HG02759 (cell line): ENCODE results near the gene ITFG1.
"Not testable (repeated sequence)": the region's sequence is repeated elsewhere in the genome, so short reads cannot be mapped to it uniquely, and the experiment has no call there.

Experiments
- ATAC-seq: cut with Tn5 transposase; IDR thresholded peaks from one replicate; pipeline ENCODE4 v1.9.1; 2021; ENCODE audit warnings: mild to moderate bottlenecking, moderate library complexity; ENCODE audit not compliant: unreplicated experiment

ITFG1 gene

DNA sequence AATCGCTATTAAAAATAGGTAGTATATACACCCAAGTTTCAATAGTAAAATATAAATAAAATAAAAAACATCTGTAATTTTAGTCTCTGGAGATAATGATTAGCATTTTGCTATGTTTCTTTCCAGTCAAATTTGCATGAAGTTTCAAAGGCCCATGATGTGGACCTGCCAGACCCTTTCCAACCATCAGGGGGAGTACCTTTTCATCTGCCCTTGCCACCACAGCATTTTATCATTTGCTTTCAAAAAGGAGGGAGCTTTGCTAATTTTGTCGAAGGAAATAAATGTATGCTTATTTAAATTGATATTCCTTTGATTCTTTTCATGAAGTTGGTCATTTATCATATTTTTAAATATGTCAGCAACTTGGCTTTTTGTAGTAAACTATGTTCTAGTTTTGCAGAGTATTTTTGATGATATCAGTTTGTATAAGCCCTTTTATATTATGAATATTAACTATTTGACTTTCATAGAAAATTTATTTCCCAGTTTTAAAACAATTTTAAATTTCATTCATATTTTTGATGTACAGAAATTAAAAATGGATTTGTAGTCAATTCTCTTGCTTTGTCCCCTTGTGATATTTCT, 201.9 kb downstream of the ITFG1 start:
- no peak for ATAC-seq

DNA sequence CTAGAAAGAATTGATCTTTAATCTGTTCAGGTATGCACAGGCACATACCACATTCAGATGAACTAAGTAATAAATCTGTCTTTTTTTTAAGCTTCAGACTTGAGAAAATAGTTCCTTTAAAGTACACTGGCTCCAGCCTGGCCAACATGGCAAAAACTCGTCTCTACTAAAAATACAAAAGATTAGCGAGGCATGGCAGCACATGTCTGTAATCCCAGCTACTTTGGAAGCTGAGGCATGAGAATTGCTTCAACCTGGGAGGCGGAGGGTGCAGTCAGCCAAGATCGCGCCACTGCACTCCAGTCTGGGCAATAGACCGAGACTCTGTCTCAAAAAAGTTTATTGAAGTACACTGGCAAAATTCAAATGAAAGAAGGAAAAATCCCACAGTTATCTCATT, 206.1 kb downstream of the ITFG1 start:
- ATAC-seq: no peak

DNA sequence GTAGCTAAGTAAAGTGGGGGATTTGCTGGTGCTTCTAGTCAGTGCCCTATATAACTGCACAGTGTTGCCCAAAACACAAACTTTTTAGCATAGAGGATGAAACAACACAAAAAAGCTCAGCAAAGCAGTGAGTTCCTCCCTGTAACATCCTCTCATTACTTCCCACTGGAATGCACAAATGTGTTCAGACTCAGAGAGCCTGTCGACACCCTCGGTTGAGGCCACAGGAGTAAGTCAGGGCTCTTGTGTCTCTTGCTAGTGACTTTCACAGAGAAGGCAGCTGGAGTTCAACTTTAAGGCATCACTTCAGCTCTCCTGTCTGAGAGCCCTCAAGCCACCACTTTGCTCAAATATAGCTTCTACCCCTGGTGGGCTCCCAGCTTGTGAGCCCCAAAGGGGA, 209.9 kb downstream of the ITFG1 start:
- no peak for ATAC-seq

DNA sequence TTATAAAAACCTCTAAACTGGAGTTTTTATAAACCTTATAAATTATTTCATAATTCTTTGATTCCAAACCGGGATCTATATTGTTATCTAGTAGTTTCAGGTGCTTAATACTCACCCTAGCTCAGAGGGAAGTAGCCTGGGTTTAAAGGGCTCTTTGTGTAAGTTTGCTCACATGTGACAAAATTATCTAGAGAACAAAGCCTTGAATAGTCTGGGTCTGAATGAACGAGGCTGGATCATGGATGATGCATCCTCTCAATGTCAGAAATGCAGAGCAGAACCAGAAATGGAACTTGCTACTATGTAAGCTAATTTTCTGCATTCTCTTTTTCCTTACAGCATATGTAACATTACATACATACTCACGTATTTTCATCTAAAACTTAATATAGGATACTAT, 213.2 kb downstream of the ITFG1 start:
- ATAC-seq: no peak

DNA sequence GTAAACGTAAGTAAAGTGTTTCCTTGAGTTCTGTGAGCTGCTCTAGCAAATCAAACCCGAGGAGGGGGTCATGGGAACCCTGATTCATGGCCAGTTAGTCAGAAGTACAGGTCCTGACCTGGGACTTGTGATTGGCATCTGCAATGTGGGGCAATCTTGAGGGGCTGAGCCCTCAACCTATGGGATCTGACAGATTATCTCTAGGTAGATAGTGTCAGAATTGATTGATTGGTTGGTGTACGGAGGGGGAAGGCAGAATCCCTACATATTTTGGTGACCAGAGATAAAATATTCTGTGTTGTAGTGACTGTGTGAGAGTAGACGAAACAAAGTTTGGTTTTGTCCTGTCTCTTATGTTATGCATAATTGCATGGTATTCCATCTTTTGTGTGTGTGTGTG, 216.7 kb downstream of the ITFG1 start:
- no peak for ATAC-seq

- ATAC-seq: no peak
These were observed 219.8 kb downstream of the ITFG1 start for GRCh38 chr16:47241061-47241460.

DNA sequence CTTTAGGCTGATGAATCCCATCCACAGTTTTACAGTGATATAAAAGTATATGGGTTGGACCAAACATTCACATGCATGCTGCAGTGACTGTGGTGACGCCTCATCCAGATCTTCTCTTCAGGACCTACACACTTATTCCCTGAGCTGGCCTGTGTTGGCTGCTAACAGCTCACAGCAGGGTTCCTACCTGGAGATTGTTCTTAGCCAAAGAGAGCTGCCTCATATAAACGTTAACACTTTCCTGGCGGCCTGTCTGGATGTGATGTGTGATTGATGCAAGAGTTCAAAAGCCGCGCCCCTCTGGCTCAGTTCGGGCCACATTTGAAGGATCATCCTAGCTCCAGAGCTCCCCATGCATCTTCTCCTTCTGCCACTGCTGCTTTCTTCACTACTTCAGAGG, 224.1 kb downstream of the ITFG1 start:
- no peak for ATAC-seq

DNA sequence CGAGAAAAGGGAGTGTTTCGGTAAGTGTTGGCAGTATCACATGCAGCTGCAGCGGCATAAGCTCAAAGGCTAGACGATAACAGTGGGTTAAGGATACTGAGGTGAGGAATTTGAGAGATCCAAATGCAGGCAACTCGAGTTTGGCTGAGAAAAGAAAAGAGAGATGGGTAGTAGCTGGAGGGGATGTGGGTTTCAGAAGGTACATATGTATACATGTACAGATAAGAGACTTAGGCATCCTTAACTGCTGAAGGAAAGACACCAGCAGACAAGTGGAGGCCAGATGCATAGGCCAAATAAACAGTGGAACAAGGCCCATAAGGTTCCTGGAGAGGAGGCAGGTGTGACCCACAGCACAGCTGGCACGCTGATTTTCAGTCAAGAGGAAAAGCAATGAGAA, 230.6 kb downstream of the ITFG1 start:
- no peak for ATAC-seq

- ATAC-seq: no peak
These were observed 231.5 kb downstream of the ITFG1 start for GRCh38 chr16:47229053-47230050.

GRCh38 chr16:47228241-47228640, 232.6 kb downstream of the ITFG1 start:
- no peak for ATAC-seq

- no peak for ATAC-seq
These were observed 247.0 kb downstream of the ITFG1 start for GRCh38 chr16:47213761-47214440.

DNA sequence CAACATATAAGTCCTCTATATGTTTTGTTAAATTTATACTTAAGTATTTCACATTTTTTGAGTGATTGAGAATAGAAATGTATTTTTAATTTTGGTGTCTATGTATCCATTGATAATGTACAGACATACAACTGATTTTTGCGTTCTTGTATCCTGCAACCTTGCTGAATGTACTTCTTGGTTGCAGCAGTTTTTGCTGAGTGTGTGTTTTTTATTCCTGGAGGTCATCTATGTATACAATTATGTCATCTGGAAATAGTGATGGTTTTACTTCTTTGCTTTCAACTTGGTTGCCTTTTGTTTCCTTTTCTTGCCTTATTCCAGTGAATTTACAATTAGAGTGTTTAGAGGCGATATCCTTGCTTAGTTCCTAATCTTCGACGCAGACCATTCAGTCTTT, 249.6 kb downstream of the ITFG1 start:
- ATAC-seq: no peak

DNA sequence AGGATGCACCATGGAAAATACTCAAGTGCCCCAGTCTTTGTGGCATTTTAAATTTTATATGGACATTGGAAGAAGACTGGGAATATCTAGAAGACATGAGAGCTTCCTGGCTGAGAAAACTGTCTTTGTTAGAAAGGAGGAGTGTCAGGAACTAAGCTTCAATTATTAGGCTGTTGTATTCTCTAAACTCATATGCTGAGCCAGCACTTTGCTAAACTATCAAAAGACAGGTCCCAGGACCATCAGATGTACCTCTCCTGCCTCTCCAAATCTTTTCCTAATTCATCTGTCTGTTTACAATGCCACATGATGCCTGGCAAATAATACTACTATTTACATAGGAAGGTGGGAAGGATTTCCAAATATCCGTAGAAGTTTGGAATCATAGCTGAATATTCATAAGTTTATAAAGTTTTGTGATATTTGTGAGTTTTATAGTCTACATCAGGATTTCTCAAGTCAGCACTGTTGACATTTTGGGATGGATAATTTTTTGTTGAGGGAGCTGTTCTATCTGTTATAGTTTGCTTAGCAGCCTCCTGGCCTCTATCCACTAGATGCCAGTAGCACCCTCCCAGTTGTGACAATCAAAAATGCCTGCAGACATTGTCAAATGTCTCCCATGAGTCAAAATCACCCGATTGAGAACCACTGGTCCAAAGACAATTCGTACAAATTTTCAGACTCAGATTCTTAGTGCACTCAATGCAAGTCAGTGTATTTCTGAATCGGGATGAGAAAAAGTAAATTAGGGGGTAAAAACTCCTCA, 255.9 kb downstream of the ITFG1 start:
- ATAC-seq: no peak

DNA sequence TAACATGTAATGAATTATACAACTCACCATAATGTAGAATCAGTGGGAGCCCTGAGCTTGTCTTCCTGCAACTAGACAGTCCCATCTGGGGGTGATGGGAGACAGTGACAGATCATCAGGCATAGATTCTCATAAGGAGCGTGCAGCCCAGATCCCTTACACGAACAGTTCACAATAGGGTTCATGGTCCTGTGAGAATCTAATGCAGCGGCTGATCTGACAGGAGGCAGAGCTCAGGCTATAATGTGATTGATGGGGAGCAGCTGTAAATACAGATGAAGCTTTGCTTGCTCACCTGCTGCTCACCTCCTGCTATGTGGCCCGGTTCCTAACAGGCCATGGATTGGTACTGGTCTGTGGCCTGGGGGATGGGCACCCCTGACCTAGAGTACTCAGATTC, 257.4 kb downstream of the ITFG1 start:
- not testable (repeated sequence) for ATAC-seq

GRCh38 chr16:47198180-47198575, 262.7 kb downstream of the ITFG1 start:
- ATAC-seq: no peak

- no peak for ATAC-seq
These were observed 263.2 kb downstream of the ITFG1 start for GRCh38 chr16:47197536-47198179.

GRCh38 chr16:47196457-47196856, 264.4 kb downstream of the ITFG1 start:
- no peak for ATAC-seq

GRCh38 chr16:47182318-47182717, 278.5 kb downstream of the ITFG1 start:
- no peak for ATAC-seq

DNA sequence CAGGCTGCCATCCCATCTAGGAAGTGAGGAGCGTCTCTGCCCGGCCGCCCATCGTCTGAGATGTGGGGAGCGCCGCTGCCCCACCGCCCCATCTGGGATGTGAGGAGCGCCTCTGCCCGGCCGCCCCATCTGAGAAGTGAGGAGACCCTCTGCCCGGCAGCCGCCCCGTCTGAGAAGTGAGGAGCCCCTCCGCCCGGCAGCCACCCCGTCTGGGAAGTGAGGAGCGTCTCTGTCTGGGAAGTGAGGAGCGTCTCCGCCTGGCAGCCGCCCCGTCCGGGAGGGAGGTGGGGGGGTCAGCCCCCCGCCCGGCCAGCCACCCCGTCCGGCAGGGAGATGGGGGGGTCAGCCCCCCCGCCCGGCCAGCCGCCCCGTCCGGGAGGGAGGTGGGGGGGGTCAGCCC, 279.8 kb downstream of the ITFG1 start:
- ATAC-seq: not testable (repeated sequence)

DNA sequence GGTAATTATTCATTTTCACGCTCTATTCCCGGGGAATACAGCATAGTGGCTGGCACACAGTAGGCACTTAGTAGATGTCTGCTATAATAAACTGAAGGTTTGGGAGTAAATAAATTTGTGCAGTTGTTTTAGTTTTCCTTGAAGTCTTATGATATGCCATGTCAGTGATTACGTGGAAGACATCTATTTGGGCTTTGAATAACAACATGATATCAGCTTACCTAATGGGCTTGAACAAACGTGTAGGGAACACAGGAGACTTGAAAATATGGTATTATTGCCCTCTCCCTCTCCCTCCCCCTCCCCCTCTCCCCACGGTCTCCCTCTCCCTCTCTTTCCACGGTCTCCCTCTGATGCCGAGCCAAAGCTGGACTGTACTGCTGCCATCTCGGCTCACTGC, 280.8 kb downstream of the ITFG1 start:
- ATAC-seq: no peak

DNA sequence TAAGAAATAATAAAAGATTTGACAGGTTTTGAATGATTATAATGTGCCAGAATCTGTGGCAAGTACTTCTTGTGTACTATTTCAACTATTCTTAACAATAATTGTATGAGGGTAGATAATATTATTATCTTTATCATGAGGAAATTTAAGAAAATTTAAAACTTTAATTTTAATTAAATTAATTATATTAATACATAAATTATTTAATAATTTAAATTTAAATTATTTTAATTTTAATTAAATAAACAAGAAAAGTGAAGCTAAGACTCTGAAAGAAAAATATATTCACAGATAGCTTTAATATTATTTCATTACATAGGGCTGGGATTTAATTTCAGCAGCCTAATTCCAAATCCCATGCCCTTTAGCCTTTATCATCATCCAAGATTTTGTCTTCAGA, 285.7 kb downstream of the ITFG1 start:
- no peak for ATAC-seq
